Esophagus muscularis mucosa (tissue), 4 donors: ENCODE measurements around the gene GBA2.

ENCODE experiments used
- EP300 ChIP-seq: sonication (generic); formaldehyde crosslinking; IDR thresholded peaks from one replicate; pipeline ENCODE4 v1.6.1; 2017; ENCODE audit warnings: antibody characterized with exemption
- POLR2A ChIP-seq: fragments of 450-650 bp; IDR thresholded peaks from one replicate; pipeline ENCODE4 v1.6.1; 2017; ENCODE audit warnings: antibody characterized with exemption, moderate library complexity, mild to moderate bottlenecking, low read depth
- TF ChIP-seq, protein P1 (sequence below), 3 experiments: fragments of 200-600 bp in 2 of 3; fragments of 450-650 bp in 1 of 3; sonication (generic) in 2 of 3; IDR thresholded peaks; one replicate each; pipeline ENCODE4 v1.5.1; 2017 to 2019; ENCODE audit warnings: antibody characterized with exemption in 3 of 3, mild to moderate bottlenecking in 2 of 3, moderate library complexity in 1 of 3

DNA sequence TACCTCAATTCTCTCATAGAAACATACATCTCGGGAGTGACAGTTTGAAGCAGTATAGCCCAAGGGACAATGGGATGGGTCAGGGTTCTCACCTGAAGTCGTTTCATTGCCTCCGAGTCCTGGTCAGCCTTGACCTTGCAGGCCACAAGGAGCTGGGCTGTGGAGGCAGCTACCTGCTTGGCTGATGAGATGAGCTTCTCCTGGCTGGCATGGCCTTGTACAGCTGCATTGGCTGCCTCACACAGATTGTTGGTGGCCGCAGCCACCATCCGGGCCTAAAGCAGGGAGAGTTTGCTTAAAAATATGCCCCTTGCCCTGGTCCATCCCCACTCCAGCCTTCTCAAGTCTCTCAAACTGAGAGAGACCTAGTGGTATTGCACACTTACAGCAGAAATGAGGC, 50.8 kb downstream of the GBA2 start:
- TF ChIP-seq, protein P1, sequence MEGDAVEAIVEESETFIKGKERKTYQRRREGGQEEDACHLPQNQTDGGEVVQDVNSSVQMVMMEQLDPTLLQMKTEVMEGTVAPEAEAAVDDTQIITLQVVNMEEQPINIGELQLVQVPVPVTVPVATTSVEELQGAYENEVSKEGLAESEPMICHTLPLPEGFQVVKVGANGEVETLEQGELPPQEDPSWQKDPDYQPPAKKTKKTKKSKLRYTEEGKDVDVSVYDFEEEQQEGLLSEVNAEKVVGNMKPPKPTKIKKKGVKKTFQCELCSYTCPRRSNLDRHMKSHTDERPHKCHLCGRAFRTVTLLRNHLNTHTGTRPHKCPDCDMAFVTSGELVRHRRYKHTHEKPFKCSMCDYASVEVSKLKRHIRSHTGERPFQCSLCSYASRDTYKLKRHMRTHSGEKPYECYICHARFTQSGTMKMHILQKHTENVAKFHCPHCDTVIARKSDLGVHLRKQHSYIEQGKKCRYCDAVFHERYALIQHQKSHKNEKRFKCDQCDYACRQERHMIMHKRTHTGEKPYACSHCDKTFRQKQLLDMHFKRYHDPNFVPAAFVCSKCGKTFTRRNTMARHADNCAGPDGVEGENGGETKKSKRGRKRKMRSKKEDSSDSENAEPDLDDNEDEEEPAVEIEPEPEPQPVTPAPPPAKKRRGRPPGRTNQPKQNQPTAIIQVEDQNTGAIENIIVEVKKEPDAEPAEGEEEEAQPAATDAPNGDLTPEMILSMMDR (IDR thresholded peaks at IDR 0.05): no peak
- TF ChIP-seq POLR2A (no peak), EP300 (no peak)
